Endothelial cell of umbilical vein (primary cell): ENCODE results near the gene SLIT1. TPM values are rescaled to one million over a fixed set of nuclear protein-coding genes. Genes with fewer than 3 reads are reported as not detected.

ENCODE experiments used
- BruUV-seq: library from RNA; stranded (reverse); fragments of 400-500 nt; replicated peaks from 2 replicates; lab custom pipeline; 2021; lab: Mats Ljungman, UMichigan
- CTCF ChIA-PET: fragments of 300-600, 350-600 bp; sonication (Branson Sonifier 250); formaldehyde crosslinking; loops from one replicate; lab custom pipeline; 2021; ENCODE audit warnings: antibody characterized with exemption, inconsistent platforms; lab: Charles Lee
- POLR2A ChIA-PET: fragments of 300-600, 350-600 bp; sonication (Branson Sonifier 250); formaldehyde crosslinking; loops from one replicate; lab custom pipeline; 2021; ENCODE audit warnings: antibody characterized with exemption, inconsistent platforms; lab: Charles Lee
- DNase-seq: peaks from one replicate; pipeline ENCODE4 v3.0.0-alpha.2; 2011; ENCODE audit warnings: low read depth, low spot score
- FAIRE-seq: peaks from 2 replicates; lab custom pipeline; 2011; peaks lifted over from hg19 to GRCh38; lab: Jason Lieb, UNC
- H2AFZ ChIP-seq: 2 replicates; pipeline ENCODE4 v1.6.0; 2012; ENCODE audit warnings: low read depth, low read length, control low read depth, inconsistent platforms
- H3K27ac ChIP-seq: 2 replicates; pipeline ENCODE4 v1.5.1; 2011; ENCODE audit warnings: low read depth, mild to moderate bottlenecking, control low read depth, low read length, moderate library complexity; ENCODE audit not compliant: insufficient read depth
- H3K27me3 ChIP-seq, 2 experiments: 2 replicates each; pipeline versions ENCODE4 v1.6.0 to v1.6.1; 2011; ENCODE audit warnings: low read length in 2 of 2, mixed read lengths in 1 of 2; ENCODE audit not compliant: control insufficient read depth in 2 of 2, insufficient read depth in 2 of 2
- H3K36me3 ChIP-seq, 2 experiments: 2 replicates in 1 of 2; 3 replicates in 1 of 2; pipeline ENCODE4 v1.5.1; 2011; ENCODE audit warnings: low read length in 2 of 2, mild to moderate bottlenecking in 1 of 2, moderate library complexity in 1 of 2; ENCODE audit not compliant: control insufficient read depth in 2 of 2, insufficient read depth in 2 of 2; ENCODE audit errors: extremely low read depth in 1 of 2
- H3K4me1 ChIP-seq: 3 replicates; pipeline ENCODE4 v1.5.1; 2011; ENCODE audit warnings: mild to moderate bottlenecking, low read length; ENCODE audit not compliant: control insufficient read depth, insufficient read depth; ENCODE audit errors: extremely low read depth
- H3K4me2 ChIP-seq: 2 replicates; pipeline ENCODE4 v1.6.1; 2011; ENCODE audit warnings: low read length, control low read depth, mixed read lengths; ENCODE audit not compliant: insufficient read depth
- H3K4me3 ChIP-seq, 3 experiments: fragments of 200-600 bp in 1 of 3; sonication (generic), shearing (Covaris generic) in 1 of 3; replicated peaks in 1 of 3; 2 replicates each; pipeline ENCODE4 v1.5.1; 2011 to 2016; ENCODE audit warnings: control low read depth in 3 of 3, low read length in 3 of 3, mild to moderate bottlenecking in 2 of 3, inconsistent platforms in 1 of 3, low read depth in 1 of 3, moderate library complexity in 1 of 3; ENCODE audit not compliant: insufficient read depth in 1 of 3
- H3K79me2 ChIP-seq: 2 replicates; pipeline ENCODE4 v1.6.0; 2012; ENCODE audit warnings: low read length, inconsistent platforms; ENCODE audit not compliant: control insufficient read depth, insufficient read depth
- H3K9ac ChIP-seq: replicated peaks from 2 replicates; pipeline ENCODE3; 2011; ENCODE audit warnings: low read length, control low read depth; ENCODE audit not compliant: insufficient read depth; ENCODE audit errors: extremely low read depth
- H3K9me1 ChIP-seq: replicated peaks from 3 replicates; pipeline ENCODE4 v1.6.0; 2011; ENCODE audit warnings: mild to moderate bottlenecking, low read length; ENCODE audit not compliant: control insufficient read depth, insufficient read depth; ENCODE audit errors: extremely low read depth
- H3K9me3 ChIP-seq: replicated peaks from 2 replicates; pipeline ENCODE4 v1.5.1; 2012; ENCODE audit warnings: low read length, inconsistent platforms; ENCODE audit not compliant: control insufficient read depth, insufficient read depth
- H4K20me1 ChIP-seq: replicated peaks from 2 replicates; pipeline ENCODE3; 2011; ENCODE audit warnings: mild to moderate bottlenecking, low read length; ENCODE audit not compliant: control insufficient read depth, insufficient read depth; ENCODE audit errors: extremely low read depth
- EZH2 ChIP-seq: IDR thresholded peaks from 2 replicates; pipeline ENCODE4 v1.6.1; 2012; ENCODE audit warnings: borderline replicate concordance, low read depth, mild to moderate bottlenecking, moderate library complexity, low read length, inconsistent platforms; ENCODE audit not compliant: severe bottlenecking
- FOS ChIP-seq: IDR thresholded peaks from 2 replicates; pipeline ENCODE4 v1.6.1; 2011; ENCODE audit warnings: mild to moderate bottlenecking, low read length, moderate library complexity, borderline replicate concordance; ENCODE audit not compliant: insufficient read depth
- GATA2 ChIP-seq: IDR thresholded peaks from 2 replicates; pipeline ENCODE4 v1.7.0; 2011; ENCODE audit warnings: low read depth, mild to moderate bottlenecking, moderate library complexity, mixed read lengths, low read length; ENCODE audit not compliant: insufficient read length, insufficient read depth
- JUN ChIP-seq: IDR thresholded peaks from 2 replicates; pipeline ENCODE4 v1.6.1; 2011; ENCODE audit warnings: borderline replicate concordance, low read depth; ENCODE audit not compliant: insufficient read length, insufficient read depth
- MYC ChIP-seq: IDR thresholded peaks from one replicate; pipeline ENCODE4 v1.6.1; 2011; ENCODE audit warnings: mild to moderate bottlenecking, low read depth, low read length
- POLR2A ChIP-seq: IDR thresholded peaks from 2 replicates; pipeline ENCODE4 v1.6.1; 2012; ENCODE audit warnings: low read depth, mild to moderate bottlenecking, control low read depth, low read length
- POLR2AphosphoS5 ChIP-seq: IDR thresholded peaks from 2 replicates; pipeline ENCODE4 v1.6.1; 2012; ENCODE audit warnings: low read depth, mild to moderate bottlenecking, control low read depth, low read length, moderate library complexity; ENCODE audit not compliant: insufficient read depth
- dilution Hi-C: fragments of 300-500 bp; cut with MboI; formaldehyde crosslinking; loops from one replicate; pipeline ENCODE4 v1.15.0; 2019; ENCODE audit warnings: low sequenced_read_pairs; ENCODE audit not compliant: extremely low pct_ligation_motif_present
- intact Hi-C: fragments of 100-400 bp; cut with micrococcal nuclease; formaldehyde crosslinking; loops from one replicate; pipeline ENCODE4 v1.10.0; 2022
- polyA plus RNA-seq, 4 experiments: library from polyadenylated mRNA; depleted of rRNA in 3 of 4; stranded (reverse) in 3 of 4; unstranded in 1 of 4; fragments of >200 nt; gene quantifications; 2 replicates each; pipeline versions ENCODE4 v1.2.1 to v1.2.3, GENCODE V29; 2011 to 2012; ENCODE audit warnings: missing spikeins in 1 of 4
- total RNA-seq: library from RNA; stranded (reverse); gene quantifications from 2 replicates; pipeline ENCODE4 v1.2.3, GENCODE V29; 2021
- TF ChIP-seq, protein P1 (sequence below): IDR thresholded peaks from 2 replicates; pipeline ENCODE4 v1.6.1; 2011; ENCODE audit not compliant: insufficient read depth, insufficient read length
- TF ChIP-seq, protein P2 (sequence below), 2 donors: IDR thresholded peaks; 1 replicate in 1 of 2; 2 replicates in 1 of 2; pipeline ENCODE4 v1.5.1; 2011; ENCODE audit warnings: low read length in 2 of 2, mild to moderate bottlenecking in 2 of 2, moderate library complexity in 2 of 2, control low read depth in 1 of 2, inconsistent platforms in 1 of 2, low read depth in 1 of 2; ENCODE audit not compliant: insufficient read depth in 1 of 2; ENCODE audit errors: extremely low read depth in 1 of 2

SLIT1 gene
- total and polyA plus RNA-seq, 2 donors (not counting 3 experiments of a cell fraction or from before 2014, with no cell fraction given), result 0.04 to 0.20 TPM

DNA sequence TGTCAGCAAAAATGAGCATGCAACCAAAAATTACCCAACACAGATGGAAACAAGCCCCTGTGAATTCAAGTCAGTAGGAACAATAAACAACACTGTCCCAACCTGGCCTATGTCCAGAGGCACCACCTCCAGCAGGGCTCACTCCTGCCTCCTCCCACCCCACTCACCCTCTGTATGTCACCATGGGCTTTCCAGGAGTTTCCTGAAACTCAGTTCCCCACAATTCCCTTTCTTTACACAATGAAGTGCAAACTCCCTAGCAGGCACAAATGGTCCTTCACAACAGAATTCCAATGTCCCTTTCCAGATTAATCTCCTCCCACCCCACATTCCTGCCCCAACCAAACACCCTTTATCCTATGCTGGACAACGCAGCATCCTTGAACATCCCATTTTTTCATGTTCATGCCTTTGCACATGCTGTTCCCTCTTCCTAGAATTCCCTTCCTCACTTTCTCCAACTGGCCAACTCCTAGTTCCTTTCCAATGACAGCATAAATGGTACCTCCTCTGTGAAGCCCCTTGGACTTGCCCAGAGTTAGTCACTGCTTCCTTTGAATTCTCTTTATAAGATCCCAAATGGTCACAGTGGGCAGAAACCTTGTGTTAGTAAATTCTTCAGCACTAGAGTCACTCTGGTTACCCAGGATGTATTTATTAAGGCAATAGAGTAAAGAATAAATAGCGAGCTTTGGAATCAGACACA is 157.5 kb downstream of the SLIT1 start:
- FAIRE-seq, result no peak
- H3K4me2 ChIP-seq, result no peak overlapping the region
- H3K9me1 ChIP-seq, result no peaks in the 10 kb centered on the region
- H3K36me3 ChIP-seq, result no peaks in the 10 kb centered on the region
- no peak overlapping the region for H3K4me3 ChIP-seq
- H3K9me3 ChIP-seq, result no peaks in the 10 kb centered on the region
- H3K79me2 ChIP-seq, result no peaks in the 10 kb centered on the region
- H2AFZ ChIP-seq, result no peak overlapping the region
- no peaks in the 10 kb centered on the region for H3K27me3 ChIP-seq
- H3K4me1 ChIP-seq, result peaks cover 18% of the 10 kb centered on the region
- no peak overlapping the region for H3K27ac ChIP-seq
- TF ChIP-seq FOS, result no peak
- no peak for TF ChIP-seq EZH2
- TF ChIP-seq, protein P1, sequence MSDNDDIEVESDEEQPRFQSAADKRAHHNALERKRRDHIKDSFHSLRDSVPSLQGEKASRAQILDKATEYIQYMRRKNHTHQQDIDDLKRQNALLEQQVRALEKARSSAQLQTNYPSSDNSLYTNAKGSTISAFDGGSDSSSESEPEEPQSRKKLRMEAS, result no peak
- no peak for TF ChIP-seq POLR2AphosphoS5
- no peak for TF ChIP-seq JUN
- TF ChIP-seq, protein P2, sequence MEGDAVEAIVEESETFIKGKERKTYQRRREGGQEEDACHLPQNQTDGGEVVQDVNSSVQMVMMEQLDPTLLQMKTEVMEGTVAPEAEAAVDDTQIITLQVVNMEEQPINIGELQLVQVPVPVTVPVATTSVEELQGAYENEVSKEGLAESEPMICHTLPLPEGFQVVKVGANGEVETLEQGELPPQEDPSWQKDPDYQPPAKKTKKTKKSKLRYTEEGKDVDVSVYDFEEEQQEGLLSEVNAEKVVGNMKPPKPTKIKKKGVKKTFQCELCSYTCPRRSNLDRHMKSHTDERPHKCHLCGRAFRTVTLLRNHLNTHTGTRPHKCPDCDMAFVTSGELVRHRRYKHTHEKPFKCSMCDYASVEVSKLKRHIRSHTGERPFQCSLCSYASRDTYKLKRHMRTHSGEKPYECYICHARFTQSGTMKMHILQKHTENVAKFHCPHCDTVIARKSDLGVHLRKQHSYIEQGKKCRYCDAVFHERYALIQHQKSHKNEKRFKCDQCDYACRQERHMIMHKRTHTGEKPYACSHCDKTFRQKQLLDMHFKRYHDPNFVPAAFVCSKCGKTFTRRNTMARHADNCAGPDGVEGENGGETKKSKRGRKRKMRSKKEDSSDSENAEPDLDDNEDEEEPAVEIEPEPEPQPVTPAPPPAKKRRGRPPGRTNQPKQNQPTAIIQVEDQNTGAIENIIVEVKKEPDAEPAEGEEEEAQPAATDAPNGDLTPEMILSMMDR (IDR thresholded peaks at IDR 0.05; ENCODE audit: extremely low read depth in 1 of 2, insufficient read depth in 1 of 2, low read depth in 1 of 2, low read length in 2 of 2), result no peak
- TF ChIP-seq POLR2A, result no peak
- TF ChIP-seq GATA2, result no peak
- no peak for TF ChIP-seq MYC
- intact Hi-C loops (no loop called here), dilution Hi-C loops (no loop called here)
- H3K9ac ChIP-seq, result no peak overlapping the region
- ChIA-PET CTCF (interaction anchor here (0.8 to 9.2 kb wide), 4 partner anchors 9 to 182 kb away, joined by 3 to 161 read pairs (median 4); no protein-coding TSS in a partner anchor), POLR2A (no interaction called here)
- BruUV-seq, result no TSS peak
- DNase-seq, result no peak
- no peaks in the 10 kb centered on the region for H4K20me1 ChIP-seq
